Brain microvascular endothelial cell (primary cell): ENCODE measurements around the gene TRMT44.

Experiments used
- DNase-seq: peaks from one replicate; pipeline ENCODE4 v3.0.0-alpha.2; 2020
- H3K27ac ChIP-seq: fragments of 250-450 bp; sonication (Bioruptor Pico); 2 replicates; pipeline ENCODE4 v1.5.1; 2020; ENCODE audit warnings: mild to moderate bottlenecking, moderate library complexity
- H3K27me3 ChIP-seq: fragments of 250-450 bp; sonication (Bioruptor Pico); replicated peaks from 2 replicates; pipeline ENCODE4 v1.5.1; 2020; ENCODE audit warnings: mild to moderate bottlenecking
- H3K36me3 ChIP-seq: fragments of 250-450 bp; sonication (Bioruptor Pico); replicated peaks from 2 replicates; pipeline ENCODE4 v1.5.1; 2020; ENCODE audit warnings: mild to moderate bottlenecking
- H3K4me3 ChIP-seq: 2 replicates; pipeline ENCODE4 v1.5.1; 2011; ENCODE audit warnings: low read depth, mild to moderate bottlenecking, control low read depth, low read length, moderate library complexity
- CTCF ChIP-seq: IDR thresholded peaks from 2 replicates; pipeline ENCODE4 v1.5.1; 2011; ENCODE audit warnings: low read depth, mild to moderate bottlenecking, moderate library complexity, low read length, control low read depth, inconsistent platforms; ENCODE audit errors: missing control alignments
- in situ Hi-C: cut with HindIII; loops from 2 replicates; pipeline ENCODE4 v1.10.0; 2017; ENCODE audit warnings: low sequenced_read_pairs, low pct_ligation_motif_present

TRMT44 gene

GRCh38 chr4:8407756-8408155 is 32.8 kb upstream of the TRMT44 start:
- in situ Hi-C loops, result loop anchor here (25.0 kb wide), 1 partner anchor 145 kb away; the partner anchor contains the start of gene HTRA3
- H3K36me3 ChIP-seq, result peaks cover 6% of the 10 kb centered on the region
- no peaks in the 10 kb centered on the region for H3K27me3 ChIP-seq
- DNase-seq, result no peak
- TF ChIP-seq CTCF, result no peak
- no peak overlapping the region for H3K4me3 ChIP-seq
- no peak overlapping the region for H3K27ac ChIP-seq

GRCh38 chr4:8409264-8410065 is 31.1 kb upstream of the TRMT44 start:
- Histone ChIP-seq H3K27me3 (no peaks in the 10 kb centered on the region), H3K4me3 (no peak overlapping the region), H3K36me3 (peaks cover 9% of the 10 kb centered on the region), H3K27ac (no peak overlapping the region)
- in situ Hi-C loops, result loop anchor here (25.0 kb wide), 1 partner anchor 147 kb away; the partner anchor contains the start of gene HTRA3
- no peak for TF ChIP-seq CTCF
- no peak for DNase-seq

GRCh38 chr4:8410066-8410625 is 30.4 kb upstream of the TRMT44 start:
- in situ Hi-C loops, result loop anchor here (25.0 kb wide), 1 partner anchor 148 kb away; the partner anchor contains the start of gene HTRA3
- no peak overlapping the region for H3K27ac ChIP-seq
- no peak for DNase-seq
- no peak overlapping the region for H3K4me3 ChIP-seq
- TF ChIP-seq CTCF, result no peak
- H3K36me3 ChIP-seq, result peaks cover 15% of the 10 kb centered on the region
- no peaks in the 10 kb centered on the region for H3K27me3 ChIP-seq

GRCh38 chr4:8410641-8411271 is 29.8 kb upstream of the TRMT44 start:
- TF ChIP-seq CTCF, result peak; percentile 76
- H3K27ac ChIP-seq, result no peak overlapping the region
- H3K4me3 ChIP-seq, result no peak overlapping the region
- no peaks in the 10 kb centered on the region for H3K27me3 ChIP-seq
- H3K36me3 ChIP-seq, result peaks cover 16% of the 10 kb centered on the region
- in situ Hi-C loops, result loop anchor here (25.0 kb wide), 1 partner anchor 148 kb away; the partner anchor contains the start of gene HTRA3
- peak; percentile 83 for DNase-seq

- H3K27me3 ChIP-seq, result no peaks in the 10 kb centered on the region
- H3K4me3 ChIP-seq, result no peak overlapping the region
- in situ Hi-C loops, result loop anchor here (25.0 kb wide), 1 partner anchor 149 kb away; the partner anchor contains the start of gene HTRA3
- no peak overlapping the region for H3K27ac ChIP-seq
- no peak for TF ChIP-seq CTCF
- peaks cover 17% of the 10 kb centered on the region for H3K36me3 ChIP-seq
- no peak for DNase-seq
Measured at GRCh38 chr4:8411351-8412180, 29.0 kb upstream of the TRMT44 start.
